K562 (cell line): ENCODE data around the gene PRM2. TPM values are rescaled to one million over a fixed set of nuclear protein-coding genes. Genes with fewer than 3 reads are reported as not detected.

Experiments used
- ATAC-seq: fragments of 200-7000 bp; cut with Tn5 transposase; 3 replicates; pipeline ENCODE4 v1.9.1; 2020; ENCODE audit warnings: moderate library complexity
- BruUV-seq: library from RNA; stranded (reverse); fragments of 400-500 nt; replicated peaks from 2 replicates; lab custom pipeline; 2021; lab: Mats Ljungman, UMichigan
- CTCF ChIA-PET: fragments of 300-600 bp; formaldehyde crosslinking; extraction: SDS; loops from one replicate; lab custom pipeline; 2021; ENCODE audit warnings: low intra/inter-chr PET ratio; lab: Yijun Ruan, JAX
- POLR2A ChIA-PET: fragments of 300-600, 350-650 bp; sonication (Branson Sonifier 250); formaldehyde crosslinking; extraction: SDS; loops from one replicate; lab custom pipeline; 2021; ENCODE audit warnings: antibody characterized with exemption, inconsistent platforms; lab: Yijun Ruan, JAX
- DNase-seq, 4 experiments: peaks; one replicate each; pipeline versions ENCODE4 v3.0.0 to v3.0.0-alpha.2; 2011 to 2018; ENCODE audit warnings: low spot score in 3 of 4, mixed read lengths in 3 of 4; ENCODE audit errors: extremely low read depth in 1 of 4
- FAIRE-seq: peaks from 2 replicates; lab custom pipeline; 2011; peaks lifted over from hg19 to GRCh38; lab: Jason Lieb, UNC
- H2AFZ ChIP-seq: 2 replicates; pipeline ENCODE4 v1.6.0; 2011; ENCODE audit warnings: low read depth, low read length, control low read depth, inconsistent platforms
- H3K27ac ChIP-seq: fragments of 200-600 bp; 3 replicates; pipeline ENCODE4 v1.8.0; 2011; ENCODE audit warnings: low read depth, mild to moderate bottlenecking, control low read depth, inconsistent platforms, low read length, moderate library complexity, mixed read lengths; ENCODE audit errors: extremely low read depth
- H3K27me3 ChIP-seq, 2 experiments: fragments of 300-600 bp in 1 of 2; 2 replicates in 1 of 2; 3 replicates in 1 of 2; pipeline versions ENCODE4 v1.6.0 to v1.8.0; 2011; ENCODE audit warnings: inconsistent platforms in 2 of 2, low read length in 2 of 2, mild to moderate bottlenecking in 1 of 2, mixed read lengths in 1 of 2, moderate library complexity in 1 of 2; ENCODE audit not compliant: control insufficient read depth in 2 of 2, insufficient read depth in 2 of 2
- H3K36me3 ChIP-seq: fragments of 300-600 bp; 3 replicates; pipeline ENCODE4 v1.8.0; 2011; ENCODE audit warnings: mild to moderate bottlenecking, low read length, inconsistent platforms; ENCODE audit not compliant: control insufficient read depth, insufficient read depth
- H3K4me1 ChIP-seq, 2 experiments: fragments of 200-600 bp in 1 of 2; replicated peaks in 1 of 2; 2 replicates in 1 of 2; 3 replicates in 1 of 2; pipeline versions ENCODE4 v1.5.1 to v1.8.0; 2011; ENCODE audit warnings: inconsistent platforms in 2 of 2, low read length in 2 of 2, mild to moderate bottlenecking in 1 of 2, mixed read lengths in 1 of 2, moderate library complexity in 1 of 2; ENCODE audit not compliant: control insufficient read depth in 2 of 2, insufficient read depth in 2 of 2
- H3K4me2 ChIP-seq: 2 replicates; pipeline ENCODE4 v1.6.1; 2011; ENCODE audit warnings: low read length, control low read depth, inconsistent platforms, mixed read lengths; ENCODE audit not compliant: insufficient read depth
- H3K4me3 ChIP-seq: fragments of 200-600 bp; sonication (generic), shearing (Covaris generic); 2 replicates; pipeline ENCODE4 v1.5.1; 2016; ENCODE audit warnings: control low read depth, inconsistent platforms
- H3K79me2 ChIP-seq: fragments of 200-600 bp; 3 replicates; pipeline ENCODE4 v1.8.0; 2011; ENCODE audit warnings: low read length, inconsistent platforms; ENCODE audit not compliant: control insufficient read depth, insufficient read depth
- H3K9ac ChIP-seq, 2 experiments: 2 replicates each; pipeline versions ENCODE4 v1.6.0 to v1.6.1; 2011; ENCODE audit warnings: low read depth in 2 of 2, low read length in 2 of 2, control low read depth in 1 of 2, inconsistent platforms in 1 of 2, mild to moderate bottlenecking in 1 of 2, mixed read lengths in 1 of 2; ENCODE audit not compliant: insufficient read depth in 1 of 2
- H3K9me1 ChIP-seq: one replicate; pipeline ENCODE4 v1.6.0; 2011; ENCODE audit warnings: inconsistent platforms, mild to moderate bottlenecking, low read length, moderate library complexity; ENCODE audit not compliant: control insufficient read depth, insufficient read depth
- H3K9me3 ChIP-seq: replicated peaks from 2 replicates; pipeline ENCODE4 v1.5.1; 2011; ENCODE audit warnings: low read depth, low read length, inconsistent platforms; ENCODE audit not compliant: control insufficient read depth, insufficient read depth
- H4K20me1 ChIP-seq: replicated peaks from 2 replicates; pipeline ENCODE4 v1.6.1; 2011; ENCODE audit warnings: low read length, inconsistent platforms, mixed read lengths; ENCODE audit not compliant: control insufficient read depth, insufficient read depth
- ADNP ChIP-seq: fragments of 200-800 bp; sonication (Bioruptor generic); IDR thresholded peaks from 2 replicates; pipeline ENCODE4 v1.6.1; 2016; ENCODE audit warnings: missing genetic modification characterization, missing compliant biosample characterization
- CAMTA2 ChIP-seq: fragments of 250-450 bp; sonication (Bioruptor Pico); conservative IDR thresholded peaks from 2 replicates; pipeline ENCODE4 v1.5.1; 2022
- DDX20 ChIP-seq: fragments of 450-650 bp; IDR thresholded peaks from 2 replicates; pipeline ENCODE4 v1.6.1; 2016; ENCODE audit warnings: missing genetic modification characterization, low read depth, mild to moderate bottlenecking, missing compliant biosample characterization, moderate library complexity
- KAT7 ChIP-seq: sonication (generic); formaldehyde crosslinking; IDR thresholded peaks from 2 replicates; pipeline ENCODE4 v1.8.0; 2022; ENCODE audit warnings: missing genetic modification reagents, mild to moderate bottlenecking, borderline replicate concordance
- MCM2 ChIP-seq: fragments of 450-650 bp; IDR thresholded peaks from 2 replicates; pipeline ENCODE4 v1.6.1; 2017; ENCODE audit warnings: low read depth, mild to moderate bottlenecking
- RHOXF2B ChIP-seq: fragments of 250-450 bp; sonication (Bioruptor Pico); conservative IDR thresholded peaks from 2 replicates; pipeline ENCODE4 v1.5.1; 2021
- SAFB ChIP-seq: fragments of 200-400 bp; formaldehyde crosslinking; IDR thresholded peaks from 2 replicates; pipeline ENCODE4 v1.6.1; 2017; ENCODE audit warnings: low read depth, low read length, borderline replicate concordance
- ZNF165 ChIP-seq: fragments of 250-450 bp; sonication (Bioruptor Pico); IDR thresholded peaks from 2 replicates; pipeline ENCODE4 v1.4.0; 2020; ENCODE audit warnings: borderline replicate concordance
- ZNF174 ChIP-seq: fragments of 250-450 bp; sonication (Bioruptor Pico); IDR thresholded peaks from 2 replicates; pipeline ENCODE4 v1.4.0; 2020; ENCODE audit warnings: mild to moderate bottlenecking
- ZNF444 ChIP-seq: fragments of 250-450 bp; sonication (Bioruptor Pico); IDR thresholded peaks from 2 replicates; pipeline ENCODE4 v1.4.0; 2020; ENCODE audit warnings: mild to moderate bottlenecking, moderate library complexity
- ZNF584 ChIP-seq: fragments of 200-800 bp; sonication (Bioruptor generic); IDR thresholded peaks from 2 replicates; pipeline ENCODE4 v1.6.1; 2016; ENCODE audit warnings: low read depth, mild to moderate bottlenecking, missing genetic modification characterization, missing compliant biosample characterization
- WGBS: fragments of 100-300 bp; shearing (Covaris generic); methylation state at CpG from one replicate; pipeline ENCODE4 v1.1.6; 2016; ENCODE audit warnings: low coverage, mixed read lengths; ENCODE audit not compliant: insufficient coverage; ENCODE audit errors: missing lambda C conversion rate; 5-methylcytosine and 5-hydroxymethylcytosine counted together
- in situ Hi-C: fragments of 300-500 bp; cut with MboI; formaldehyde crosslinking; loops from 4 replicates; pipeline ENCODE4 v1.15.0; 2018; ENCODE audit warnings: inconsistent platforms, mixed read lengths
- intact Hi-C: fragments of 100-400 bp; cut with micrococcal nuclease; formaldehyde crosslinking; loops from 2 replicates; pipeline ENCODE4 v1.14.2; 2022
- polyA plus RNA-seq, 8 experiments: library from polyadenylated mRNA; depleted of rRNA in 4 of 8; stranded (reverse) in 5 of 8; unstranded in 3 of 8; fragments of >200 nt; fragmentation: Nextera tagmentation in 2 of 8; fragmentation: Illumina TruSeq in 1 of 8; extraction: Ambion mirVana in 2 of 8; extraction: Trizol in 1 of 8; gene quantifications; 2 replicates each; pipeline versions ENCODE4 v1.2.1 to v1.2.3, GENCODE V29; 2011 to 2014; ENCODE audit warnings: inconsistent platforms in 1 of 8, missing spikeins in 1 of 8
- total RNA-seq, 7 experiments: library from RNA; depleted of rRNA in 6 of 7; stranded (reverse); fragments of >200 nt in 6 of 7; fragmentation: Illumina TruSeq in 2 of 7; extraction: Trizol in 2 of 7; gene quantifications; 2 replicates each; pipeline versions ENCODE4 v1.2.1 to v1.2.3, GENCODE V29; 2011 to 2021; ENCODE audit warnings: low replicate concordance in 1 of 7
- TF ChIP-seq, protein P1 (sequence below): sonication (generic); formaldehyde crosslinking; IDR thresholded peaks from 2 replicates; pipeline ENCODE4 v1.8.0; 2023; ENCODE audit warnings: missing genetic modification reagents, mild to moderate bottlenecking, borderline replicate concordance

Gene PRM2
- total and polyA plus RNA-seq, 9 of the 15 experiments (the other 6 are each of a cell fraction or from before 2014, with no cell fraction given): not detected

DNA sequence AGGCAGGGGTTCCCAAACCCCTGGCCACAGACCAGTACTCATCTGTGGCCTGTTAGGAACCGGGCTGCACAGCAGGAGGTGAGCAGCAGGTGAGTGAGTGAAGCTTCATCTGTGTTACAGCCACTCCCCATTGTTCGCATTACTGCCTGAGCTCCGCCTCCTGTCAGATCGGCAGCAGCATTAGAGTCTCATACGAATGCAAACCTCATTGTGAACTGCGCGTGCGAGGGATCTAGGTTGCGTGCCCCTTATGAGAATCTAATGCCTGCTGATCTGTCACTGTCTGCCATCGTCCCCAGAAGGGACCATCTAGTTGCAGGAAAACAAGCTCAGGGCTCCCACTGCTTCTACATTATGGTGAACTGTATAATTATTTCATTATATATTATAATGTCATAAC lies 43.9 kb upstream of the PRM2 start:
- Histone ChIP-seq H3K27ac (no peak overlapping the region), H3K4me1 (peaks cover 0 to 9% of the 10 kb centered on the region in 2 experiments; a peak in 2 of 5 replicates), H3K27me3 (peaks cover 0 to 5% of the 10 kb centered on the region in 2 experiments; a peak in 2 of 5 replicates), H4K20me1 (no peaks in the 10 kb centered on the region), H3K4me3 (no peak overlapping the region), H2AFZ (no peak overlapping the region), H3K9me1 (no peaks in the 10 kb centered on the region), H3K9ac (no peak overlapping the region), H3K4me2 (no peak overlapping the region), H3K9me3 (peaks cover 2% of the 10 kb centered on the region; the same call in 1 of the 2 replicates), H3K79me2 (no peaks in the 10 kb centered on the region), H3K36me3 (no peaks in the 10 kb centered on the region)
- WGBS: 9% methylated on average over 10 of the region's 10 CpGs
- POLR2A ChIA-PET: interaction anchor here (0.6 kb wide), 1 partner anchor 21 kb away, joined by 5 read pairs; no protein-coding TSS in a partner anchor
- no peak for TF ChIP-seq RHOXF2B (CRISPR knock-in tag)
- no peak for TF ChIP-seq ADNP (tag)
- TF ChIP-seq CAMTA2 (CRISPR knock-in tag): no peak
- TF ChIP-seq SAFB: no peak
- TF ChIP-seq, protein P1, sequence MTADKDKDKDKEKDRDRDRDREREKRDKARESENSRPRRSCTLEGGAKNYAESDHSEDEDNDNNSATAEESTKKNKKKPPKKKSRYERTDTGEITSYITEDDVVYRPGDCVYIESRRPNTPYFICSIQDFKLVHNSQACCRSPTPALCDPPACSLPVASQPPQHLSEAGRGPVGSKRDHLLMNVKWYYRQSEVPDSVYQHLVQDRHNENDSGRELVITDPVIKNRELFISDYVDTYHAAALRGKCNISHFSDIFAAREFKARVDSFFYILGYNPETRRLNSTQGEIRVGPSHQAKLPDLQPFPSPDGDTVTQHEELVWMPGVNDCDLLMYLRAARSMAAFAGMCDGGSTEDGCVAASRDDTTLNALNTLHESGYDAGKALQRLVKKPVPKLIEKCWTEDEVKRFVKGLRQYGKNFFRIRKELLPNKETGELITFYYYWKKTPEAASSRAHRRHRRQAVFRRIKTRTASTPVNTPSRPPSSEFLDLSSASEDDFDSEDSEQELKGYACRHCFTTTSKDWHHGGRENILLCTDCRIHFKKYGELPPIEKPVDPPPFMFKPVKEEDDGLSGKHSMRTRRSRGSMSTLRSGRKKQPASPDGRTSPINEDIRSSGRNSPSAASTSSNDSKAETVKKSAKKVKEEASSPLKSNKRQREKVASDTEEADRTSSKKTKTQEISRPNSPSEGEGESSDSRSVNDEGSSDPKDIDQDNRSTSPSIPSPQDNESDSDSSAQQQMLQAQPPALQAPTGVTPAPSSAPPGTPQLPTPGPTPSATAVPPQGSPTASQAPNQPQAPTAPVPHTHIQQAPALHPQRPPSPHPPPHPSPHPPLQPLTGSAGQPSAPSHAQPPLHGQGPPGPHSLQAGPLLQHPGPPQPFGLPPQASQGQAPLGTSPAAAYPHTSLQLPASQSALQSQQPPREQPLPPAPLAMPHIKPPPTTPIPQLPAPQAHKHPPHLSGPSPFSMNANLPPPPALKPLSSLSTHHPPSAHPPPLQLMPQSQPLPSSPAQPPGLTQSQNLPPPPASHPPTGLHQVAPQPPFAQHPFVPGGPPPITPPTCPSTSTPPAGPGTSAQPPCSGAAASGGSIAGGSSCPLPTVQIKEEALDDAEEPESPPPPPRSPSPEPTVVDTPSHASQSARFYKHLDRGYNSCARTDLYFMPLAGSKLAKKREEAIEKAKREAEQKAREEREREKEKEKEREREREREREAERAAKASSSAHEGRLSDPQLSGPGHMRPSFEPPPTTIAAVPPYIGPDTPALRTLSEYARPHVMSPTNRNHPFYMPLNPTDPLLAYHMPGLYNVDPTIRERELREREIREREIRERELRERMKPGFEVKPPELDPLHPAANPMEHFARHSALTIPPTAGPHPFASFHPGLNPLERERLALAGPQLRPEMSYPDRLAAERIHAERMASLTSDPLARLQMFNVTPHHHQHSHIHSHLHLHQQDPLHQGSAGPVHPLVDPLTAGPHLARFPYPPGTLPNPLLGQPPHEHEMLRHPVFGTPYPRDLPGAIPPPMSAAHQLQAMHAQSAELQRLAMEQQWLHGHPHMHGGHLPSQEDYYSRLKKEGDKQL (CRISPR knock-in tag): no peak
- no peak for TF ChIP-seq ZNF165 (CRISPR knock-in tag)
- no peak for TF ChIP-seq ZNF174 (CRISPR knock-in tag)
- no peak for TF ChIP-seq ZNF444 (CRISPR knock-in tag)
- TF ChIP-seq ZNF584: no peak
- no peak for TF ChIP-seq DDX20 (tag)
- no peak for TF ChIP-seq MCM2
- TF ChIP-seq KAT7 (CRISPR knock-in tag): no peak
- DNase-seq (no peak), FAIRE-seq (no peak), ATAC-seq (no peak)
- CTCF ChIA-PET: no interaction called here
- intact Hi-C loops: no loop called here
- BruUV-seq: no TSS peak
- in situ Hi-C loops: no loop called here
